Measurements from ENCODE around the gene DHCR7.

The DHCR7 gene

DNA sequence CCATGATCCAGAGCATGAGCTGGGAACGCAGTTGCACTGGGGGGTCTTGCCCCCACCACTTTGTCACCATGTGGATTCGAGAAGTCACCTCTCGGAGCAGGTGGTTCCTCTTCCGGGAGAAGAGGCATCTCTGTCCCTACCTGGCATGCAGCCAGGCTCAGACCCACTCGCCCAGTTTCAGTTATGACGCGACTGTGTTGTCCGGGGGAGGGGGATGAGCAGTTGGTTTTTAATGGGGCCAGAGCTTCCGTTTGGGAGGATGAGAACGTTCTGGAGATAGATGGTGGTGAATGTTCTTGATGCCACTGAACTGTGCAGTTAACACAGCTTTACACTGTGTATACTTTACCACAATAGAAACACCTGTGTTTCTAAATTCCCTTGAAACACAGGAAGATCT, 41.5 kb downstream of the DHCR7 start:
- DNase-seq = no peak

DNA sequence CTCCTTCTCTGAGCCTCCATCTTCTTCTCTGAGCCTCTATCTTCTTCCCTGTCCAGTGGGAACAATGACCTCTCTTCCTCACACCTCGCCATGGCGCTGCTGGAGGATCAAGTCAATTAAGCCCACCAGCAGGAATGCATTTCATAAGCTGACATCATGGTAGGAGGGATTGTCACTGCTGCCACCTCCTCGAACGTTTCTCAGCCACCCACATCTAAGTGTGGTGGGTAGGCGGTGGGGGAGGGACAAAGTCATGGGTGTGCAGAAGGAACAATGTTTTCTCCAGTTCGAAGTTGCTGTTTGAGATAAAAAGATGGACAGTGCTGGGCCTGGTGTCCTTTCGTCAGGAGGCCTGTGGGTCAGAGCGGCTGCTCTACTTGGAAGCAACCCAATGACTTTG, 44.0 kb downstream of the DHCR7 start:
- no peak for DNase-seq

DNA sequence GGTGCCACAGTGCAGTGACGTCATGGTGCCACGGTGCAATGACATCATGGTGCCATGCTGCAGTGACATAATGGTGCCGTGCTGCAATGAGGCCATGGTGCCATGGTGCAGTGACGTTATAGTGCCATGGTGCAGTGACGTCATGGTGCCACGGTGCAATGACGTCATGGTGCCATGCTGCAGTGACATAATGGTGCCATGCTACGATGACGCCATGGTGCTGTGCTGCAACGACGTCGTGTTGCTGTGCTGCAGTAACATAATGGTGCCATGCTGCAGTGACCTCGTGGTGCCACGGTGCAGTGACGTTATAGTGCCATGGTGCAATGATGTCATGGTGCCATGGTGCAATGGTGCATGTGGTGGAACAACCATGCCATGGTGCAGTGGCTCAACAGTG, 45.3 kb downstream of the DHCR7 start:
- no peak for DNase-seq

DNA sequence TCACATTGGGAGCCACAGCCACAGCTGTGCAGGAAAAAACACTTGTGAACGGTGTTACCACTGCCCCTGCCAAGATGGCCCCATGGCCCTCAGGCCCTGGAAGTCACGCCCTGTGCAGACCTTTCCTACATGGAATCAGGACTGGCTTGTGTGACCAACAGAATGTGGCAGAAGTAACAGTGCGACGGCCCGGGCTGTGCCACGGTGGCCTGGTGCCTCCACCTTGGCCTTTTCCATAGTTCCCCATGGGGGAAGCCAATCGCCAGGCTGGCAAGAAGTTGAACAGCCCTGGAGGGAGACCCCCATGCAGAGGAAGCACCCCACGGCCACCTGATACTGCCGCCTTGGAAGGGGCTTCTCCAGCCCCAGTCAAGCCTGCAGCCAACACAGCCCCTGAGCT, 48.0 kb downstream of the DHCR7 start:
- DNase-seq = no peak

DNA sequence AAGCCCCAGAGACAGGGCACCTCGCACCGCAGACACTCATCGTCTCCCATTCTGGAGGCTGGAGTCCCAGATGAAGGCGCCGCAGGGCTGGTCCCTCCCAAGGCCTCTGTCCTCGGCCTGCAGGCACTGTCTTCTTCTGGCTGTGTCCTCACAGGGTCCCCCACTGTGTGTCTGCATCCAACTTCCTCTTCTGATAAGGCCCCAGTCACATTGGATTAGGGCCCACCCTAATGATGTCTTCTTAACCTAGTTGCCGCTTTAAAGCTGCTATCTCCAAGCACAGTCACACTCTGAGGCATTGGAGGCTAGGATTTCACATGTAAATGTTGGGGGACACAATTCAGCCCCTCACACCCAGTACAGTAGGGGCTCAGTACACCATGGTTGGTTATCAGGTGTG, 48.9 kb downstream of the DHCR7 start:
- no peak for DNase-seq

DNA sequence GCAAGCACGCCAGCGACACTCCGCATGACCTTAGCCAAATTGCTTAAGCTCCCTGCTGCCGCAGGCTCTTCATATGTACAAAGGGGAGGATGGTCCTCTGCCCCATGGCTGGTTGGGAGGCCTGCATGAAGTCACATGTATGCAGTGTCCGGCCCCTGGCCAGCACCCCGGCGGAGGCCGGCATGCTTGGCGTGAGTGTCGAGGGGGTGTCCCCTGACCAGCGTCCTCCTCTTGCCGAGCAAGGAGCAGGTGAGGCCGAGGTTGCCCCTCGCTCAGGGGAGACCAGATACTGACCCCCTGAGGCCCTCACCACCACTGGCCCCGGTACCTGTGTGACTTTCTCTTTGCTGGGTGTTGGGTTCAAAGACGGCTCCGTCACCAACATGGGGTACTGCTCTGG, 50.2 kb downstream of the DHCR7 start:
- no peak for DNase-seq

DNA sequence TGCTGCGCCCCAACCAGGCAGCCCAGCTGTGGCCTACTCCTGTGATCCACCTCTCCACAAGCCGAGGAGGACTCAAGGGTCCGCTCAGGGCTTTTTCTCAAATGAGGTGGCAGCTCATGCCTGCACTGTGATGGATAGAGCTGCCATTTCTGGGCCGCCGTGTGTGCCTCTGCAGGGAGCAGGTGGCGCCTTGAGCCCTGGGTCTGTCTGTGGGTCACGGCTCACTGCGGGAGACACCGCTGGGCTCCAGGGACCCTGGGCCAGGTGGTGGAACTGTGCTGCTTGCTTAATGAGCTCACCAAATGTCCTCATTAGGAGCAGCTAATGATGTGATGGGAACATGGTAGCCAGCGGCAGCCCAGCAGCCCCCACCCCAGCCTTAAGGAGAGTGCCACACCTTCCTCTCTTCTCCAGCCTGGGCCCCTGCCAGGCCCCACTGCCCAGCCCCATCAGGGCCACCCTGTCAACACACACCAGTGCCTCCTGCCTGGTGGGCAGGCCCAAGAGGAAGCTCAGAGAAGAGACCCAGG, 50.8 kb downstream of the DHCR7 start:
- no peak for DNase-seq

DNA sequence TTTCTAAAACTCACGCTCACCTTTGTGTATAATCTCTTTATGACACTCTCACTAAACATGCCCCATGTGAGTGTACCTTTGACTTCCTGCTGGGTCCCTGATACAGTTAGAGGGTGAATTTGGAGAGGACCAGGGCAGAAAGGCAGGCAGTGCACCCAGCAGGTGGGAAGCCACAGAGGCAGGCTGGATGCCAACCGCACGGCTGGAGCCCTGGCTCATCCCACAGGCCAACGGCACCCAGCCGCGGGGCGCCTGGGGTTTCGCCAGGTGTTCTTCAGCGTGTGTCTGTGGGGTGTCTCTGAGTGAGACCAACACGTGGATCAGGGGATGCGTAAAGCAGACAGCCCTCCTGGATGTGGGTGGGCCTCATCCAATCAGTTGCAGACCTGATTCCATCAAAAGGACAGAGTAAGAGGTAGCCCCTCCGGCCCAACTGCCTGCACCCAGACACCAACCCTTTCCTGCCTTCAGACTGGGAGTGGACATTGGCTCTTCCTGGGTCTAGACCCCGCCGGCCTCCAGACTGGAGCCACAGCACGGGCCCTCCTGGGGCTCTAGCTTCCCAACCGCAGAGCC, 51.6 kb downstream of the DHCR7 start:
- DNase-seq = no peak

DNA sequence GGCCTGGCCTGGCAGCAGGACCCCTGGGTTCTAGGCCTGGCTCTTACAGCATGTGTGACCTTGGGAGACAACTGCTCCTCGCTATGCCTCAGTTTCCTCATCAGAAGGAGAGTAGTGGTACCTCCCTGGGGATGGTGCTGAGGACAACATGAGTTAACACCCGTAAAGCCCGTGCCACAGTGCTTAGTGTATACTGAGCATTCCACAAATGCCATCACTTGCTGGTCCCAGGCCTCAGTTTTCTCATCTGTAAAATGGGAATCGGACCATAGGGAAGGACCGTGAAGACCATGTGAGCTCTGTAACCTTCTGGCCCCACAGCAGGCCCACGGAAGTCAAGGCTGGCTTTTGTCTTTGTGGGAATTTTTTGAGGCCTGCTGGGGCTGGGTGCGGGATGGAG, 52.4 kb downstream of the DHCR7 start:
- no peak for DNase-seq

DNA sequence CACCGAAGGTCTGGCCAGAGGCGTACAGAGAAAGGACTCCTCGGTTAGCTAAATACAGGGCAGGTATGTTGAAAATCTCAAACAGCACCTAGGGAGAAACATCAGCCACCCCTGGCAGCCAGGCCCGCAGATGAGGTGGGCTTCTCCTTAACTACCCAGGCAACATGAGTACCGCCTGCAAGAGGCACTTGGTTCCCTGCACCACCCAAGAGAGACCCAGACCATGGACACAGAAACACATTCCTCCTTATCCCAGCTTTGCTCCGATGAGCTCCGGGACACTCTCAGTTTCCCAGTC, 53.0 kb downstream of the DHCR7 start:
- no peak for DNase-seq

DNA sequence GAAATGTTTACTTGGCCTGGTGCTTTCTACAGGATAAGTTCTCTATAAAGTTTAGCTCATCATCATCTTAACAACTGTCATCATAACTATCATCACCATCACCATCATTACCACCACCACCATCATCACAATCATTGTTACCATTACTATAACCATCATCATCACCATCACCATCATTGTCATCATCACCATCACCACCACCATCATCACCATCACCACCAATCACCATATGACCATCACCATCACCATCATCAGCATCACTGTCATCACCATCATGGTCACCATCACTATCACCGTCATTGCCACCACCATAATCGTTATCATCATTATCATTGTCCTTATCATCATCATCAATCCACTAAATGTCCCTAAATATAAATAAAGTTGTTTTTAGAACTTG, 54.9 kb downstream of the DHCR7 start:
- no peak for DNase-seq

DNA sequence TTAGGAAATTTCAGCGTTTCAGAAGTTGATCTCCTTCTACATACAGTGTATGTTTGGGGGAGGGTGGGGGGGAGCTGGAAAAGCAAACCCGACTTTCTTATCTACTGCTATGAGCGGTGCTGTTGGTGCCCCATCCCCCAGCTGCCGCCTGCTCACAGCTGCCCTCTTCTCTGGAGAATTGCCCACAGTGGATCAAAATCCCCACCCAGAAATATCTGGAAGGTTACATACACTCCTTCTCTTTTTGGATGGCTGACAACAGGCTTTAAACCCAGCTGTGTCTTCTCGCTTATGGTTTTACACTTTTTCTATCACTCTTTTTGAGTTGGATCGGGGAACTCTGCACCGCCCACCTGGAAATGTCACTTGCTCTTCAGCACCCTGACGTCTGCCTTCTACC, 56.4 kb downstream of the DHCR7 start:
- no peak for DNase-seq

DNA sequence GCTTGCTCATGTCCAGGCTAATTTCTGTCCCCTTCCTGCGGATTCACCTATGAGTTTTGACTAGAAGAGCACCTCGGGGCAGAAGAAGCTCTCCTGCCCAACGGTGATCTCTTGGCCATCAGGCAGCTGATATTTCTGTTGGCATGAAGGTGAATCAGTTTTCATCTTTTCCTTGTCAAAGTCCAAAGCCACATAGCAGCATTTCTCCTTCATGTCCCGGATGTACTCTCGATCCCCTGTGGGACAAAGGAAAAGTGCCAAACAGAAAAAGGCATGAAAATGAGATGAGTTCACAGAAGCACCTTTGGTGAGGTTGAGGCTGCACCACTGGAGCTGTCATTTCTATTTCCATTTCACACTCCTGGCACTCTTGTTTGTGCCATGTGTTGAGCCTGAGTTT, 56.8 kb downstream of the DHCR7 start:
- no peak for DNase-seq

DNA sequence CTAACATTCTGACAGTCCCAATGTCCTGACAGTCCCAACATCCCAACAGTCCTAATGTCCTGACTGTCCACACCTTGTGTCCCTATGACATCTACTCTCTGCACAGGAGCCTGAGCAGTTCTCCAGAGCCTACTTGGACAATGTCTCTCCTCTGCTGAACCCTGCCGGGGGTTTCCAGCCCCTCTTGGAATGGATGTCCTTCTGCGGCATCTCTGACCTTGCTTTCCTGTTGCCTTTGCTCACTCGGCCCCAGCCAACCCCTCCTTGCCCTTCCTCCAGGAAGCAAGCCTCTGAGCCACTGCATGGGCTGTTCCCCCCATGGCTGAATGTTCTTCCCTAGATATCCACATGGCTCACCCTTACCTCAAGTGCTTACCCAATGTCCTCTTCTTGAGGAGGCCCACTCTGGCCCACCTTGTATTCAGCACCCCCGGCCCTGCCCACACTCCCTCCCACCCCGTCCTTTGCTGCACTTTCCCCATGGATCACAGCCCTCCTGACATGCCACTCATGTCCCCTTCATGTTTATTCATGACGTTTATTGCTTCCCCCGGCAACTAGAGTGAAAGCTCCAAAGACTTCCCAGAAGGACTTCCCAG, 59.5 kb downstream of the DHCR7 start:
- no peak for DNase-seq

DNA sequence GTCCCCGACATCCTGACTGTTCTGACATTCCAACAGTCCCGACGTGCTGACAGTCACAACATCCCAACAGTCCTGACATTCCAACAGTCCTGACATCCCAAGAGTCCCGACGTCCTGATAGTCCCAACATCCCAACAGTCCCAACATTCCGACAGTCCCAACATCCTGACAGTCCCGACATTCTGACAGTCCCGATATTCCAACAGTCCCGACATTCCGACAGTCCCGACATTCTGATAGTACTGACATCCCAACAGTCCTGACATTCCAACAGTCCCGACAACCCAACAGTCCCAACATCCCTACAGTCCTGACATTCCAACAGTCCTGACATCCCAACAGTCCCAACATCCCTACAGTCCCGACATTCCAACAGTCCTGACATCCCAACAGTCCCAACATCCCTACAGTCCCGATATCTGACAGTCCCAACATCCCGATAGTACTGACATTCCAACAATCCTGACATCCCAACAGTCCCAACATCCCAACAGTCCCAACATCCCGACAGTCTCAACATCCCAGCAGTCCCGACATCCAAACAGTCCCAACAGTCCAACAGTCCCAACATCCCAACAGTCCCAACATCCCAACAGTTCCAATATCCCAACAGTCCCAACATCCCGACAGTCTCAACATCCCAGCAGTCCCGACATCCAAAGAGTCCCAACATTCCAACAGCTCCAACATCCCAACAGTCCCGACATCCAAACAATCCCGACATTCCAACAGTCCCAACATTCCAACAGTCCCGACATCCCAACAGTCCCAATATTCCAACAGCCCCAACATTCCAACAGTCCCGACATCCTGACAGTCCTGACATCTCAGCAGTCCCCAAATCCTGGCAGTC, 60.2 kb downstream of the DHCR7 start:
- no peak for DNase-seq

DNA sequence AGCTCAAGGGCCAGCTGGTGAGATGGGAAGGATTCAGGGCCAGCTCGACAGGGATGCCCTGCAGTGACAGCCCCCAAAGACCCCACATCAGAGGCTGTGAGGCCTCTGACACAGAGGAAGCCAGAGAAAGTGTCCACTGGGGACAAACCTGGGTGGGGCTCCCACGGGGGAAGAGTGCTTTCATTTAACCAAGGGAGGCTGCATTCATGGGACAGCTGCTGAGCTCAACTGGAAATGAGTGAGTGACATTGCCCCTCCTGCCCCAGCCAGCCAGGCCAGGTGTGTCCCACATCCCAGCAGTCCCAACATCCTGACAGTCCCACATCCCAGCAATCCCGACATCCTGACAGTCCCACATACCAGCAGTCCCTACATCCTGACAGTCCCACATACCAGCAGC, 61.0 kb downstream of the DHCR7 start:
- DNase-seq = no peak

DNA sequence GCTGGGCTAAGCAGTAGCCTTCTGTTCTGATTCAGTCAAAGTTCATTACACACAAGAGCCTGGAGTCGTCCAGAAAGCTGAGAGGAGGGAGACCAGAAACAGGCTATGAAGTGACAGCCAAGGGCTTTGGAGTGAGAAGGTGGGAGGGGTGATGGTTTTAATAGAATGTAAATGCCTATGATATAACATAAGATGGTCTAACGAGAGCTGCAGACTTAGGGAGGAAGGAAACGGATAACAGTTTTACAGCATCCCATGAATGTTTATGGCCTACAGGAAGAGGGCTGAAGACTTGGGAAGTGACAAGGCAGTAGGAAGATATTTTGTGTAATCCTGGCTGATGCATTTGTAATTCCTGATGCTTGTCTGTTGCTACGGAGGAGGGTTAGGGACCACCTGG, 62.0 kb downstream of the DHCR7 start:
- DNase-seq = no peak

DNA sequence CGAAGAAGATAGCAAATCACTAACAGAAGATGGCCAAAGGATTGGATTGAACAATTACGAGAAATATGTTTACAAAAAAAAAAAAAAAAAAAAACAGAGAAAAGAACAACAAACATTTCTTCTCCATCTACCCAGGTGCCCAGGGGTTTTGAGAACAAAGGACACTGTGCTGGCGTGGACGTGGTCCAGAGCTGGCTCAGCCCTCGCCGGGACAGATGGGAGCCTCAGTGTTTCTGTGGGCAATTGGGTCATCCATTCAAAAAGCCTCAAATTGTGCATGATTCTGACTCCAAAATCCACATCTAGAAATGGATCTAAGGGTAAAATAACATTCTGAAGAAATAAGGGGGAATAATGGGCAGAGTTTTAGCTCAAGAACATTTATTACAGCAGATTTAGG, 63.1 kb downstream of the DHCR7 start:
- no peak for DNase-seq

DNA sequence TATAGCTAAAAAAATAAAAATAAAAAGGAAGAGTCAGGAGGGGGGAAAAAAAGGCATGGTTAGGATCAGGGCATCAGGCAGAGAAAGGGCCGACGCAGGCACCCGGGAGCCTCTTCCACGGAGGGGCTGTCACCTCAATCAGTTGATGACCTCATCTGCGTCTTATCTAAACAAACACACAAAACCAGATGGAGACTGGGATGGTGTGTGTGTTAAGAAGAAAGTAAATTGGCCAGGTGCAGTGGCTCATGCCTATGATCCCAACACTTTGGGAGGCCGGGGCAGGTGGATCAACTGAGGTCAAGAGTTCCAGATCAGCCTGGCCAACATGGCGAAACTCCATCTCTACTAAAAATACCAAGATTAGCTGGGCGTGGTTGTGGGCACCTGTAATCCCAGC, 63.6 kb downstream of the DHCR7 start:
- DNase-seq = no peak
